Measurements from ENCODE around the gene STON2.
A peak's percentile ranks its signal among the peaks of the same experiment; 100 is the strongest.

The STON2 gene

GRCh38 chr14:81301371-81301770 lies 98.8 kb downstream of the STON2 start:
- no peak for DNase-seq

- no peak for DNase-seq
Measured at GRCh38 chr14:81298911-81299310, 101.2 kb downstream of the STON2 start.

- no peak for DNase-seq
Measured at GRCh38 chr14:81298122-81298521, 102.0 kb downstream of the STON2 start.

GRCh38 chr14:81295958-81296923 lies 103.9 kb downstream of the STON2 start:
- DNase-seq = no peak

GRCh38 chr14:81289516-81289915 lies 110.6 kb downstream of the STON2 start:
- no peak for DNase-seq

- DNase-seq = no peak
Measured at GRCh38 chr14:81286574-81287370, 113.4 kb downstream of the STON2 start.

GRCh38 chr14:81285245-81285644 lies 114.9 kb downstream of the STON2 start:
- DNase-seq = no peak

GRCh38 chr14:81281332-81281731 lies 118.8 kb downstream of the STON2 start:
- no peak for DNase-seq

- DNase-seq = no peak
Measured at GRCh38 chr14:81280136-81280791, 119.9 kb downstream of the STON2 start.

- no peak for DNase-seq
Measured at GRCh38 chr14:81277096-81277495, 123.0 kb downstream of the STON2 start.

GRCh38 chr14:81276073-81277069 lies 123.8 kb downstream of the STON2 start:
- no peak for DNase-seq

GRCh38 chr14:81275305-81276072 lies 124.6 kb downstream of the STON2 start:
- no peak for DNase-seq

- DNase-seq = no peak
Measured at GRCh38 chr14:81273961-81274575, 126.1 kb downstream of the STON2 start.

- no peak for DNase-seq
Measured at GRCh38 chr14:81273521-81273920, 126.6 kb downstream of the STON2 start.

GRCh38 chr14:81272317-81272716 lies 127.8 kb downstream of the STON2 start:
- DNase-seq = no peak

- DNase-seq = no peak
Measured at GRCh38 chr14:81269979-81270375, 130.1 kb downstream of the STON2 start.

- peak; percentile 52 for DNase-seq
Measured at GRCh38 chr14:81269100-81269978, 130.8 kb downstream of the STON2 start.

GRCh38 chr14:81268016-81268416 lies 132.1 kb downstream of the STON2 start:
- no peak for DNase-seq

- DNase-seq = no peak
Measured at GRCh38 chr14:81265636-81266169, 134.4 kb downstream of the STON2 start.

Measured in COR-L47 (cell line).